ENCODE measurements around the gene ULK1. TPM values are rescaled to one million over a fixed set of nuclear protein-coding genes. Genes with fewer than 3 reads are reported as not detected.

Gene ULK1
- total and polyA plus RNA-seq, 2 of the 13 experiments (the other 11 are each of a cell fraction or from before 2014, with no cell fraction given): 2.8 to 10.1 TPM

- TF ChIP-seq ZNF512B (CRISPR knock-in tag; IDR thresholded peaks at IDR 0.05; ENCODE audit: borderline replicate concordance): no peak
- no peak for TF ChIP-seq SRF (IDR thresholded peaks at IDR 0.05; ENCODE audit: low read depth, low read length)
- TF ChIP-seq FOXM1 (CRISPR knock-in tag; IDR thresholded peaks at IDR 0.05): no peak
- TF ChIP-seq XBP1 (CRISPR knock-in tag; IDR thresholded peaks at IDR 0.05): no peak
- TF ChIP-seq E2F1 (CRISPR knock-in tag; IDR thresholded peaks at IDR 0.05): no peak
- no peak for TF ChIP-seq BRF2 (CRISPR knock-in tag; IDR thresholded peaks at IDR 0.05)
- peak; percentile 21; the same call in 1 of the 2 replicates for TF ChIP-seq SSRP1 (CRISPR knock-in tag; IDR thresholded peaks at IDR 0.05)
- no peak for TF ChIP-seq ZFY (CRISPR knock-in tag; IDR thresholded peaks at IDR 0.05)
- no peak for TF ChIP-seq RNF219 (CRISPR knock-in tag; IDR thresholded peaks at IDR 0.05)
- no peak for TF ChIP-seq MIXL1 (CRISPR knock-in tag; IDR thresholded peaks at IDR 0.05)
- TF ChIP-seq SRY (CRISPR knock-in tag; IDR thresholded peaks at IDR 0.05): no peak
- peak; percentile 64; the same call in 1 of the 2 replicates for TF ChIP-seq SALL2 (CRISPR knock-in tag; IDR thresholded peaks at IDR 0.05)
- no peak for TF ChIP-seq CEBPZ (IDR thresholded peaks at IDR 0.05; ENCODE audit: low read length)
- TF ChIP-seq ZNF281 (CRISPR knock-in tag; IDR thresholded peaks at IDR 0.05; ENCODE audit: borderline replicate concordance): no peak
Measured at GRCh38 chr12:131861261-131862083, 33.0 kb upstream of the ULK1 start (continued).

Measured in HepG2 (cell line).